Esophagus mucosa (tissue), 1 donor: ENCODE results near the gene GDPD1. TPM values are rescaled to one million over a fixed set of nuclear protein-coding genes. Genes with fewer than 3 reads are reported as not detected.

Source experiments
- total RNA-seq: library from RNA; stranded (reverse); gene quantifications from one replicate; pipeline ENCODE4 v1.2.4, GENCODE V29; 2023
- donor health status: DM: yes; HTN: yes; CAD: no.

GDPD1 gene
- total RNA-seq, 1 donor from 2014 or later, result 0.96 TPM

Other genes with a start within 250 kb of the GDPD1 start
- 14.0 TPM for gene TRIM37, start 113.6 kb upstream of the GDPD1 start, total RNA-seq
- gene SKA2, start 65.3 kb upstream of the GDPD1 start, total RNA-seq, result 36.7 TPM
- 25.4 TPM for gene PRR11, start 64.8 kb upstream of the GDPD1 start, total RNA-seq
- 7.6 TPM for gene SMG8, start 10.5 kb upstream of the GDPD1 start, total RNA-seq
- 5.7 TPM for gene YPEL2, start 111.1 kb downstream of the GDPD1 start, total RNA-seq